Epithelial cell of proximal tubule (primary cell): ENCODE results near the gene CPLANE2. TPM values are rescaled to one million over a fixed set of nuclear protein-coding genes. Genes with fewer than 3 reads are reported as not detected.

Source experiments
- total RNA-seq: library from RNA; depleted of rRNA; stranded (reverse); fragments of >200 nt; gene quantifications from 2 replicates; pipeline ENCODE4 v1.2.3, GENCODE V29; 2015

The CPLANE2 gene
- total RNA-seq, 1 donor from 2014 or later, result 2.5 TPM

Other genes with a start within 250 kb of the CPLANE2 start
- gene SRARP, start 232.9 kb downstream of the CPLANE2 start, total RNA-seq, result not detected in 2 replicates
- not detected in 2 replicates for gene HSPB7, start 219.1 kb downstream of the CPLANE2 start, total RNA-seq
- 0.14 TPM in 1 of 2 replicates, not detected in the other for gene CLCNKA, start 215.1 kb downstream of the CPLANE2 start, total RNA-seq
- 0.98 TPM in 1 of 2 replicates, not detected in the other for gene CLCNKB, start 193.4 kb downstream of the CPLANE2 start, total RNA-seq
- 0.46 TPM in 1 of 2 replicates, not detected in the other for gene FAM131C, start 163.5 kb downstream of the CPLANE2 start, total RNA-seq
- gene EPHA2, start 81.1 kb downstream of the CPLANE2 start, total RNA-seq, result 112 and 131 TPM in 2 replicates
- gene ARHGEF19, start 24.5 kb downstream of the CPLANE2 start, total RNA-seq, result 7.9 and 14.3 TPM in 2 replicates
- 5.8 and 11.9 TPM in 2 replicates for gene FBXO42, start 115.3 kb upstream of the CPLANE2 start, total RNA-seq
- gene SZRD1, start 130.1 kb upstream of the CPLANE2 start, total RNA-seq, result 82.6 and 111 TPM in 2 replicates
- gene SPATA21, start 200.2 kb upstream of the CPLANE2 start, total RNA-seq, result not detected in 2 replicates
- gene NECAP2, start 203.5 kb upstream of the CPLANE2 start, total RNA-seq, result 118 and 131 TPM in 2 replicates